ENCODE data around the gene NOL12.
A peak's percentile ranks its signal among the peaks of the same experiment; 100 is the strongest.

NOL12 gene

GRCh38 chr22:37740455-37741311, 54.5 kb downstream of the NOL12 start:
- no peak for DNase-seq (ENCODE audit: low read depth)
- no peak overlapping the region for H3K4me3 ChIP-seq (ENCODE audit: low read length)
- TF ChIP-seq, protein P1, sequence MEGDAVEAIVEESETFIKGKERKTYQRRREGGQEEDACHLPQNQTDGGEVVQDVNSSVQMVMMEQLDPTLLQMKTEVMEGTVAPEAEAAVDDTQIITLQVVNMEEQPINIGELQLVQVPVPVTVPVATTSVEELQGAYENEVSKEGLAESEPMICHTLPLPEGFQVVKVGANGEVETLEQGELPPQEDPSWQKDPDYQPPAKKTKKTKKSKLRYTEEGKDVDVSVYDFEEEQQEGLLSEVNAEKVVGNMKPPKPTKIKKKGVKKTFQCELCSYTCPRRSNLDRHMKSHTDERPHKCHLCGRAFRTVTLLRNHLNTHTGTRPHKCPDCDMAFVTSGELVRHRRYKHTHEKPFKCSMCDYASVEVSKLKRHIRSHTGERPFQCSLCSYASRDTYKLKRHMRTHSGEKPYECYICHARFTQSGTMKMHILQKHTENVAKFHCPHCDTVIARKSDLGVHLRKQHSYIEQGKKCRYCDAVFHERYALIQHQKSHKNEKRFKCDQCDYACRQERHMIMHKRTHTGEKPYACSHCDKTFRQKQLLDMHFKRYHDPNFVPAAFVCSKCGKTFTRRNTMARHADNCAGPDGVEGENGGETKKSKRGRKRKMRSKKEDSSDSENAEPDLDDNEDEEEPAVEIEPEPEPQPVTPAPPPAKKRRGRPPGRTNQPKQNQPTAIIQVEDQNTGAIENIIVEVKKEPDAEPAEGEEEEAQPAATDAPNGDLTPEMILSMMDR (IDR thresholded peaks at IDR 0.05; ENCODE audit: insufficient read depth, low read depth, low read length, missing control alignments), result no peak

DNA sequence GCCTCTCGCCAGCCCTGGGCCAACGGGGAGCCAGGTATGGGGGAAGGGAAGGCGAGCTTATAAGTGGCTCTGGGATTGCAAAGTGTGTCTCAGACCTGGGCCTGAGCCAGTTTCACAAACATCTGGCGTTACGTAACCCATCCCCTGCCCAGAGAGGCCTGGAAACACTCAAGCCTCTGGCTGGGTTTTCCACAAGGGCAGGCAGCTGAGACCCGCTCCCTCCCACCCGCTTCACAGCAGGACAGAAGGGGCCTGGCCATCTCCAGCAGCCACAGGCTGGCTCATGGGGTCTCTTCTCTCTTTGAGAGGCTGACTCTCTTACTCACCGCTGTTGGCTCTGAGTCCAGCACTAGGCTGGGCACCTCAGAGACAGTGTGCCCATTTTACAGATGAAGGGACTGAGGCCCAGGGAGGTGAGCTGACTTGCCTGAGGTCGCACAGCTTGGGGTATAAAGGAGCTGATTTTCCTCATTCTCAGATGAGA, 55.2 kb downstream of the NOL12 start:
- TF ChIP-seq, protein P1 (IDR thresholded peaks at IDR 0.05; ENCODE audit: insufficient read depth, low read depth, low read length, missing control alignments), result no peak
- H3K4me3 ChIP-seq (ENCODE audit: low read length), result no peak overlapping the region
- peak; percentile 96 for DNase-seq (ENCODE audit: low read depth)

GRCh38 chr22:37742376-37743171, 56.4 kb downstream of the NOL12 start:
- TF ChIP-seq, protein P1 (IDR thresholded peaks at IDR 0.05; ENCODE audit: insufficient read depth, low read depth, low read length, missing control alignments), result no peak
- H3K4me3 ChIP-seq (ENCODE audit: low read length), result no peak overlapping the region
- DNase-seq (ENCODE audit: low read depth), result peak; percentile 92
